ENCODE results near the gene GRK3. TPM values are rescaled to one million over a fixed set of nuclear protein-coding genes. Genes with fewer than 3 reads are reported as not detected.

GRK3 gene
- total RNA-seq, 2 donors from 2014 or later = 19.4 to 21.0 TPM

- no peak overlapping the region for H3K4me3 Mint-ChIP-seq
- H3K4me3 ChIP-seq (ENCODE audit: low read length) = no peak overlapping the region
- no peak overlapping the region for H3K9ac ChIP-seq (ENCODE audit: extremely low read depth, low read length, poor library complexity, severe bottlenecking)
- H3K27ac ChIP-seq (ENCODE audit: low read depth, low read length) = no peak overlapping the region
- no peak overlapping the region for H3K27ac Mint-ChIP-seq
- WGBS, 2 experiments (ENCODE audit: insufficient coverage in 1 of 2, insufficient read length in 1 of 2) = 89 to 90% methylated on average over 2 to 4 of the region's 4 CpGs
- H3K4me1 ChIP-seq (ENCODE audit: control insufficient read depth, insufficient read depth, low read length) = no peaks in the 10 kb centered on the region
- no peaks in the 10 kb centered on the region for H3K4me1 Mint-ChIP-seq
- H3K36me3 ChIP-seq (ENCODE audit: control insufficient read depth, insufficient read depth, low read length) = no peaks in the 10 kb centered on the region
- TF ChIP-seq CTCF (conservative IDR thresholded peaks at IDR 0.05) = no peak
- H3K9me3 Mint-ChIP-seq = no peaks in the 10 kb centered on the region
- no peaks in the 10 kb centered on the region for H3K36me3 Mint-ChIP-seq (ENCODE audit: low read depth)
- no peaks in the 10 kb centered on the region for H3K27me3 Mint-ChIP-seq (ENCODE audit: insufficient read depth)
- H3K9me3 ChIP-seq (ENCODE audit: control insufficient read depth, low read length) = no peaks in the 10 kb centered on the region
- no peak for DNase-seq
- H3K27me3 ChIP-seq (ENCODE audit: control insufficient read depth, insufficient read depth, low read length, poor library complexity, severe bottlenecking) = no peaks in the 10 kb centered on the region
These were observed 87.0 kb downstream of the GRK3 start for GRCh38 chr22:25651332-25652085.

GRCh38 chr22:25654676-25655075, 90.2 kb downstream of the GRK3 start:
- H3K4me3 ChIP-seq (ENCODE audit: low read length) = no peak overlapping the region
- Mint-ChIP-seq H3K4me3 (no peak overlapping the region), H3K36me3 (ENCODE audit: low read depth) (no peaks in the 10 kb centered on the region), H3K27me3 (ENCODE audit: insufficient read depth) (no peaks in the 10 kb centered on the region), H3K9me3 (no peaks in the 10 kb centered on the region), H3K27ac (no peak overlapping the region), H3K4me1 (no peaks in the 10 kb centered on the region)
- no peaks in the 10 kb centered on the region for H3K36me3 ChIP-seq (ENCODE audit: control insufficient read depth, insufficient read depth, low read length)
- no peak for TF ChIP-seq CTCF (conservative IDR thresholded peaks at IDR 0.05)
- no peak for DNase-seq
- H3K27ac ChIP-seq (ENCODE audit: low read depth, low read length) = no peak overlapping the region
- H3K4me1 ChIP-seq (ENCODE audit: control insufficient read depth, insufficient read depth, low read length) = no peaks in the 10 kb centered on the region
- no peaks in the 10 kb centered on the region for H3K27me3 ChIP-seq (ENCODE audit: control insufficient read depth, insufficient read depth, low read length, poor library complexity, severe bottlenecking)
- H3K9ac ChIP-seq (ENCODE audit: extremely low read depth, low read length, poor library complexity, severe bottlenecking) = no peak overlapping the region
- no peaks in the 10 kb centered on the region for H3K9me3 ChIP-seq (ENCODE audit: control insufficient read depth, low read length)

- no peaks in the 10 kb centered on the region for H3K27me3 Mint-ChIP-seq (ENCODE audit: insufficient read depth)
- 90 to 96% methylated on average over 3 to 4 of the region's 4 CpGs for WGBS, 2 experiments (ENCODE audit: insufficient coverage in 1 of 2, insufficient read length in 1 of 2)
- Histone ChIP-seq H3K9me3 (ENCODE audit: control insufficient read depth, low read length) (no peaks in the 10 kb centered on the region), H3K36me3 (ENCODE audit: control insufficient read depth, insufficient read depth, low read length) (no peaks in the 10 kb centered on the region), H3K4me3 (ENCODE audit: low read length) (no peak overlapping the region), H3K27me3 (ENCODE audit: control insufficient read depth, insufficient read depth, low read length, poor library complexity, severe bottlenecking) (no peaks in the 10 kb centered on the region), H3K27ac (ENCODE audit: low read depth, low read length) (no peak overlapping the region), H3K4me1 (ENCODE audit: control insufficient read depth, insufficient read depth, low read length) (no peaks in the 10 kb centered on the region), H3K9ac (ENCODE audit: extremely low read depth, low read length, poor library complexity, severe bottlenecking) (no peak overlapping the region)
- no peak overlapping the region for H3K4me3 Mint-ChIP-seq
- no peaks in the 10 kb centered on the region for H3K4me1 Mint-ChIP-seq
- no peak overlapping the region for H3K27ac Mint-ChIP-seq
- DNase-seq = no peak
- no peak for TF ChIP-seq CTCF (conservative IDR thresholded peaks at IDR 0.05)
- H3K9me3 Mint-ChIP-seq = no peaks in the 10 kb centered on the region
- no peaks in the 10 kb centered on the region for H3K36me3 Mint-ChIP-seq (ENCODE audit: low read depth)
These were observed 91.0 kb downstream of the GRK3 start for GRCh38 chr22:25655371-25655935.

Data from endodermal cell (in vitro differentiated cells).